Measurements from ENCODE around the gene DNM1.

GRCh38 chr9:128266868-128267590 lies 63.9 kb downstream of the DNM1 start:
- TF ChIP-seq CTCF (conservative IDR thresholded peaks at IDR 0.05 in 1 of 2, IDR thresholded peaks at IDR 0.05 in 1 of 2; ENCODE audit: extremely low read depth in 1 of 2, insufficient read depth in 1 of 2, low read depth in 1 of 2, low read length in 2 of 2) (no peak), EZH2 (IDR thresholded peaks at IDR 0.05; ENCODE audit: borderline replicate concordance, low read length) (no peak)
